Measurements from ENCODE around the gene KLHL42. TPM values are rescaled to one million over a fixed set of nuclear protein-coding genes. Genes with fewer than 3 reads are reported as not detected.

The KLHL42 gene
- total and polyA plus RNA-seq, 9 of the 15 experiments (the other 6 are each of a cell fraction or from before 2014, with no cell fraction given): 1.5 to 11.8 (median 9.6) TPM

GRCh38 chr12:27802511-27802910 lies 22.5 kb downstream of the KLHL42 start:
- Histone ChIP-seq H4K20me1 (replicated peaks; ENCODE audit: control insufficient read depth, insufficient read depth, low read length) (no peaks in the 10 kb centered on the region), H3K4me1 (replicated peaks in 1 of 2; ENCODE audit: control insufficient read depth in 2 of 2, insufficient read depth in 2 of 2, low read length in 2 of 2) (peaks cover 0 to 10% of the 10 kb centered on the region in 2 experiments; a peak in 3 of 5 replicates), H3K9me3 (replicated peaks; ENCODE audit: control insufficient read depth, insufficient read depth, low read depth, low read length) (no peaks in the 10 kb centered on the region), H3K36me3 (ENCODE audit: control insufficient read depth, insufficient read depth, low read length) (peaks cover 12% of the 10 kb centered on the region; the same call in 2 of the 3 replicates), H3K79me2 (ENCODE audit: control insufficient read depth, insufficient read depth, low read length) (no peaks in the 10 kb centered on the region), H3K4me3 (no peak overlapping the region), H3K4me2 (ENCODE audit: insufficient read depth, low read length) (no peak overlapping the region), H3K27me3 (ENCODE audit: control insufficient read depth in 2 of 2, insufficient read depth in 2 of 2, low read length in 2 of 2) (no peaks in the 10 kb centered on the region), H3K9me1 (ENCODE audit: control insufficient read depth, insufficient read depth, low read length) (no peaks in the 10 kb centered on the region), H2AFZ (ENCODE audit: low read depth, low read length) (no peak overlapping the region), H3K9ac (ENCODE audit: insufficient read depth in 1 of 2, low read depth in 2 of 2, low read length in 2 of 2) (no peak overlapping the region), H3K27ac (ENCODE audit: extremely low read depth, low read depth, low read length) (no peak overlapping the region)
- WGBS (ENCODE audit: insufficient coverage, low coverage, missing lambda C conversion rate): 34% methylated on average over 4 of the region's 4 CpGs
- in situ Hi-C loops (cut with MboI): no loop called here
- peak; percentile 8 for TF ChIP-seq MEIS2 (IDR thresholded peaks at IDR 0.05; ENCODE audit: partially characterized antibody)
- TF ChIP-seq SNRNP70 (optimal IDR thresholded peaks at IDR 0.05; ENCODE audit: low read depth, low read length): no peak
- no peak for TF ChIP-seq ZNF699 (CRISPR knock-in tag; IDR thresholded peaks at IDR 0.05; ENCODE audit: insufficient replicate concordance)
- POLR2A ChIA-PET: interaction anchor here (0.6 kb wide), 1 partner anchor 554 kb away, joined by 3 read pairs; no protein-coding TSS in a partner anchor
- no peak for DNase-seq (ENCODE audit: extremely low read depth in 1 of 4, low spot score in 3 of 4)
- CTCF ChIA-PET (ENCODE audit: low intra/inter-chr PET ratio): no interaction called here
- ATAC-seq: no peak
- no TSS peak for BruUV-seq (replicated peaks)
- intact Hi-C loops (cut with micrococcal nuclease): no loop called here
- FAIRE-seq: no peak

GRCh38 chr12:27802936-27803335 lies 22.9 kb downstream of the KLHL42 start:
- Histone ChIP-seq H4K20me1 (replicated peaks; ENCODE audit: control insufficient read depth, insufficient read depth, low read length) (no peaks in the 10 kb centered on the region), H3K4me2 (ENCODE audit: insufficient read depth, low read length) (no peak overlapping the region), H3K36me3 (ENCODE audit: control insufficient read depth, insufficient read depth, low read length) (peaks cover 8% of the 10 kb centered on the region; the same call in 2 of the 3 replicates), H3K9ac (ENCODE audit: insufficient read depth in 1 of 2, low read depth in 2 of 2, low read length in 2 of 2) (no peak overlapping the region), H3K4me3 (no peak overlapping the region), H3K27ac (ENCODE audit: extremely low read depth, low read depth, low read length) (no peak overlapping the region), H3K27me3 (ENCODE audit: control insufficient read depth in 2 of 2, insufficient read depth in 2 of 2, low read length in 2 of 2) (no peaks in the 10 kb centered on the region), H3K9me1 (ENCODE audit: control insufficient read depth, insufficient read depth, low read length) (no peaks in the 10 kb centered on the region), H3K4me1 (replicated peaks in 1 of 2; ENCODE audit: control insufficient read depth in 2 of 2, insufficient read depth in 2 of 2, low read length in 2 of 2) (peaks cover 0 to 10% of the 10 kb centered on the region in 2 experiments; a peak in 3 of 5 replicates), H2AFZ (ENCODE audit: low read depth, low read length) (no peak overlapping the region), H3K79me2 (ENCODE audit: control insufficient read depth, insufficient read depth, low read length) (no peaks in the 10 kb centered on the region), H3K9me3 (replicated peaks; ENCODE audit: control insufficient read depth, insufficient read depth, low read depth, low read length) (no peaks in the 10 kb centered on the region)
- ChIA-PET CTCF (ENCODE audit: low intra/inter-chr PET ratio) (no interaction called here), POLR2A (interaction anchor here (0.6 kb wide), 1 partner anchor 554 kb away, joined by 3 read pairs; no protein-coding TSS in a partner anchor)
- intact Hi-C loops (cut with micrococcal nuclease) (no loop called here), in situ Hi-C loops (cut with MboI) (no loop called here)
- BruUV-seq (replicated peaks): no TSS peak
- DNase-seq (ENCODE audit: extremely low read depth in 1 of 4, low spot score in 3 of 4) (no peak), ATAC-seq (no peak), FAIRE-seq (no peak)
- 80% methylated on average over 2 of the region's 2 CpGs for WGBS (ENCODE audit: insufficient coverage, low coverage, missing lambda C conversion rate)
- no peak for TF ChIP-seq PREB (CRISPR knock-in tag; IDR thresholded peaks at IDR 0.05)
- TF ChIP-seq ZNF77 (CRISPR knock-in tag; IDR thresholded peaks at IDR 0.05): no peak
- no peak for TF ChIP-seq ZFPM2 (CRISPR knock-in tag; IDR thresholded peaks at IDR 0.05)
- no peak for TF ChIP-seq ZC3H4 (CRISPR knock-in tag; IDR thresholded peaks at IDR 0.05; ENCODE audit: borderline replicate concordance)
- TF ChIP-seq ARHGAP35 (IDR thresholded peaks at IDR 0.05; ENCODE audit: partially characterized antibody): no peak
- no peak for TF ChIP-seq HMBOX1 (IDR thresholded peaks at IDR 0.05)
- no peak for TF ChIP-seq STAT6 (CRISPR knock-in tag; IDR thresholded peaks at IDR 0.05)

Measured in K562 (cell line).